MCF 10A (cell line): ENCODE data around the gene FAM111A. TPM values are rescaled to one million over a fixed set of nuclear protein-coding genes. Genes with fewer than 3 reads are reported as not detected.

Experiments used
- BruUV-seq: library from RNA; stranded (reverse); fragments of 400-500 nt; replicated peaks from 2 replicates; lab custom pipeline; 2021; lab: Mats Ljungman, UMichigan
- CTCF ChIA-PET: fragments of 300-600 bp; sonication (Branson Sonifier 250); formaldehyde crosslinking; extraction: SDS; loops from one replicate; lab custom pipeline; 2021; ENCODE audit warnings: antibody characterized with exemption, inconsistent platforms; lab: Yijun Ruan, JAX
- POLR2A ChIA-PET: fragments of 300-600, 350-650 bp; sonication (Branson Sonifier 250); formaldehyde crosslinking; extraction: SDS; loops from one replicate; lab custom pipeline; 2020; ENCODE audit warnings: antibody characterized with exemption, inconsistent platforms; lab: Yijun Ruan, JAX
- DNase-seq: peaks from one replicate; pipeline ENCODE4 v3.0.0-alpha.2; 2018; ENCODE audit not compliant: unreplicated experiment
- H3K27ac Mint-ChIP-seq: one replicate; pipeline ENCODE4 v1.8.0; 2022; ENCODE audit warnings: mild to moderate bottlenecking, low read depth, mixed read lengths; ENCODE audit not compliant: unreplicated experiment
- H3K27me3 Mint-ChIP-seq: one replicate; pipeline ENCODE4 v1.8.0; 2022; ENCODE audit warnings: mixed read lengths; ENCODE audit not compliant: insufficient read depth, unreplicated experiment
- H3K36me3 Mint-ChIP-seq: one replicate; pipeline ENCODE4 v1.8.0; 2022; ENCODE audit warnings: mild to moderate bottlenecking, moderate library complexity, mixed read lengths; ENCODE audit not compliant: insufficient read depth, unreplicated experiment
- H3K4me1 Mint-ChIP-seq: one replicate; pipeline ENCODE4 v1.8.0; 2022; ENCODE audit warnings: mixed read lengths; ENCODE audit not compliant: insufficient read depth, unreplicated experiment
- H3K4me3 Mint-ChIP-seq: one replicate; pipeline ENCODE4 v1.8.0; 2022; ENCODE audit warnings: mild to moderate bottlenecking, moderate library complexity, mixed read lengths; ENCODE audit not compliant: unreplicated experiment
- H3K9me3 Mint-ChIP-seq: one replicate; pipeline ENCODE4 v1.8.0; 2022; ENCODE audit warnings: mixed read lengths; ENCODE audit not compliant: unreplicated experiment
- intact Hi-C: fragments of 100-400 bp; cut with micrococcal nuclease; formaldehyde crosslinking; loops from 2 replicates; pipeline ENCODE4 v1.14.1; 2022
- total RNA-seq: library from RNA; stranded (reverse); gene quantifications from 2 replicates; pipeline ENCODE4 v1.2.3, GENCODE V29; 2022
- TF ChIP-seq, protein P1 (sequence below): fragments of 200-600 bp; IDR thresholded peaks from one replicate; pipeline ENCODE4 v1.8.0; 2022; ENCODE audit warnings: antibody characterized with exemption, mild to moderate bottlenecking; ENCODE audit not compliant: unreplicated experiment

The FAM111A gene
- total RNA-seq, 1 experiment from 2014 or later = 27.7 TPM

DNA sequence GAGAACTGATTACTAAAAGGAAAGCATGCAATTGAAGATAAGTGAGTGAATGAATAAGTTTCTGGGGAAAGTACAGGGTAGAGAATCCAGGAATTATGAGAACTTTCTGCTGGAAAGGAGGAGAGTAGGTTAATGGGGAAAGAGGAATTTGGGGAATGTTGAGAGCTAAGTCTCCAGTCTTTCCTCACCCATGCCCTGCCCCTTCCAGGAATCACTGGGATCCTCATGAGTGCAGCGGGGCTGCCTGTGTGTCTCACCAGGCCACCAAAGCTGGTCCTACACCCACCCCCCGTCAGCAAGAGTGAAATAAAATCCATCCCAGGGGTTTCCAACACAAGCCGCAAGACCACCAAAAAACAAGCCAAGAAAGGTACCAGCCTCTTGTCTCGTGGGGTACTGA lies 46.3 kb downstream of the FAM111A start:
- Mint-ChIP-seq H3K27me3 (no peaks in the 10 kb centered on the region), H3K9me3 (no peaks in the 10 kb centered on the region), H3K36me3 (peaks cover 37% of the 10 kb centered on the region), H3K27ac (no peak overlapping the region), H3K4me1 (peaks cover 14% of the 10 kb centered on the region), H3K4me3 (no peak overlapping the region)
- no TSS peak for BruUV-seq
- intact Hi-C loops = no loop called here
- CTCF ChIA-PET = interaction anchor here (1.2 to 27.3 kb wide), 4 partner anchors 8 to 44 kb away, joined by 4 to 530 read pairs (median 114); partner anchors contain the start of gene DTX4
- TF ChIP-seq, protein P1, sequence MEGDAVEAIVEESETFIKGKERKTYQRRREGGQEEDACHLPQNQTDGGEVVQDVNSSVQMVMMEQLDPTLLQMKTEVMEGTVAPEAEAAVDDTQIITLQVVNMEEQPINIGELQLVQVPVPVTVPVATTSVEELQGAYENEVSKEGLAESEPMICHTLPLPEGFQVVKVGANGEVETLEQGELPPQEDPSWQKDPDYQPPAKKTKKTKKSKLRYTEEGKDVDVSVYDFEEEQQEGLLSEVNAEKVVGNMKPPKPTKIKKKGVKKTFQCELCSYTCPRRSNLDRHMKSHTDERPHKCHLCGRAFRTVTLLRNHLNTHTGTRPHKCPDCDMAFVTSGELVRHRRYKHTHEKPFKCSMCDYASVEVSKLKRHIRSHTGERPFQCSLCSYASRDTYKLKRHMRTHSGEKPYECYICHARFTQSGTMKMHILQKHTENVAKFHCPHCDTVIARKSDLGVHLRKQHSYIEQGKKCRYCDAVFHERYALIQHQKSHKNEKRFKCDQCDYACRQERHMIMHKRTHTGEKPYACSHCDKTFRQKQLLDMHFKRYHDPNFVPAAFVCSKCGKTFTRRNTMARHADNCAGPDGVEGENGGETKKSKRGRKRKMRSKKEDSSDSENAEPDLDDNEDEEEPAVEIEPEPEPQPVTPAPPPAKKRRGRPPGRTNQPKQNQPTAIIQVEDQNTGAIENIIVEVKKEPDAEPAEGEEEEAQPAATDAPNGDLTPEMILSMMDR = no peak
- POLR2A ChIA-PET = interaction anchor here (4.3 kb wide), 1 partner anchor 16 kb away, joined by 39 read pairs; the partner anchor contains the start of gene DTX4
- no peak for DNase-seq

- intact Hi-C loops = no loop called here
- POLR2A ChIA-PET = no interaction called here
Observed at GRCh38 chr11:59189986-59190385, 47.3 kb downstream of the FAM111A start.

GRCh38 chr11:59191095-59191494 lies 48.4 kb downstream of the FAM111A start:
- Mint-ChIP-seq H3K4me1 (peaks cover 14% of the 10 kb centered on the region), H3K27ac (no peak overlapping the region), H3K4me3 (no peak overlapping the region), H3K36me3 (peaks cover 48% of the 10 kb centered on the region), H3K27me3 (no peaks in the 10 kb centered on the region), H3K9me3 (no peaks in the 10 kb centered on the region)
- intact Hi-C loops = no loop called here
- no TSS peak for BruUV-seq
- TF ChIP-seq, protein P1 = no peak
- ChIA-PET CTCF (interaction anchor here (17.4 to 27.3 kb wide), 2 partner anchors 15 to 17 kb away, joined by 223 to 530 read pairs; partner anchors contain the start of gene DTX4), POLR2A (interaction anchor here (0.5 to 1.2 kb wide), 2 partner anchors 16 to 18 kb away, joined by 4 read pairs; no protein-coding TSS in a partner anchor)
- DNase-seq = no peak

More at GRCh38 chr11:59189986-59190385, 47.3 kb downstream of the FAM111A start:
- TF ChIP-seq, protein P1 = no peak
- DNase-seq = no peak
- H3K4me3 Mint-ChIP-seq = no peak overlapping the region
- no peaks in the 10 kb centered on the region for H3K27me3 Mint-ChIP-seq
- CTCF ChIA-PET = interaction anchor here (0.6 to 27.3 kb wide), 10 partner anchors 8 to 419 kb away, joined by 3 to 530 read pairs (median 4); partner anchors contain the start of gene DTX4
- no peaks in the 10 kb centered on the region for H3K9me3 Mint-ChIP-seq
- no TSS peak for BruUV-seq
- H3K4me1 Mint-ChIP-seq = peaks cover 14% of the 10 kb centered on the region
- peaks cover 39% of the 10 kb centered on the region for H3K36me3 Mint-ChIP-seq
- H3K27ac Mint-ChIP-seq = no peak overlapping the region

GRCh38 chr11:59191890-59192289 lies 49.2 kb downstream of the FAM111A start:
- intact Hi-C loops = no loop called here
- Mint-ChIP-seq H3K36me3 (peaks cover 48% of the 10 kb centered on the region), H3K4me3 (no peak overlapping the region)

More at GRCh38 chr11:59191890-59192289, 49.2 kb downstream of the FAM111A start:
- H3K27me3 Mint-ChIP-seq = no peaks in the 10 kb centered on the region
- no peak for DNase-seq
- H3K4me1 Mint-ChIP-seq = peaks cover 14% of the 10 kb centered on the region
- ChIA-PET POLR2A (interaction anchor here (1.2 kb wide), 1 partner anchor 17 kb away, joined by 4 read pairs; no protein-coding TSS in a partner anchor), CTCF (interaction anchor here (0.7 to 27.3 kb wide), 3 partner anchors 14 to 36 kb away, joined by 3 to 530 read pairs (median 223); partner anchors contain the start of gene DTX4)
- no peak overlapping the region for H3K27ac Mint-ChIP-seq
- BruUV-seq = no TSS peak
- TF ChIP-seq, protein P1 = no peak
- no peaks in the 10 kb centered on the region for H3K9me3 Mint-ChIP-seq
